ENCODE results near the gene NT5DC2. TPM values are rescaled to one million over a fixed set of nuclear protein-coding genes. Genes with fewer than 3 reads are reported as not detected.

Gene NT5DC2
- total RNA-seq, 2 donors from 2014 or later, result 114 to 141 TPM

- ATAC-seq (peak; percentile 29 to 38), DNase-seq (peak; percentile 65)
- intact Hi-C loops (cut with DNase I), result no loop called here
These were observed 37.7 kb downstream of the NT5DC2 start for GRCh38 chr3:52495777-52496602.

- peak; percentile 88 for DNase-seq
- ATAC-seq, result peak; percentile 50 to 64
- intact Hi-C loops (cut with DNase I), result no loop called here
These were observed 38.7 kb downstream of the NT5DC2 start, which contains the start of gene STAB1 for GRCh38 chr3:52494886-52495495. TSS of gene STAB1 (plus strand) at chr3:52495338. CDS start at chr3:52495414, 76 bp downstream.

- intact Hi-C loops (cut with DNase I), result no loop called here
These were observed 39.2 kb downstream of the NT5DC2 start for GRCh38 chr3:52494445-52494844.

DNA sequence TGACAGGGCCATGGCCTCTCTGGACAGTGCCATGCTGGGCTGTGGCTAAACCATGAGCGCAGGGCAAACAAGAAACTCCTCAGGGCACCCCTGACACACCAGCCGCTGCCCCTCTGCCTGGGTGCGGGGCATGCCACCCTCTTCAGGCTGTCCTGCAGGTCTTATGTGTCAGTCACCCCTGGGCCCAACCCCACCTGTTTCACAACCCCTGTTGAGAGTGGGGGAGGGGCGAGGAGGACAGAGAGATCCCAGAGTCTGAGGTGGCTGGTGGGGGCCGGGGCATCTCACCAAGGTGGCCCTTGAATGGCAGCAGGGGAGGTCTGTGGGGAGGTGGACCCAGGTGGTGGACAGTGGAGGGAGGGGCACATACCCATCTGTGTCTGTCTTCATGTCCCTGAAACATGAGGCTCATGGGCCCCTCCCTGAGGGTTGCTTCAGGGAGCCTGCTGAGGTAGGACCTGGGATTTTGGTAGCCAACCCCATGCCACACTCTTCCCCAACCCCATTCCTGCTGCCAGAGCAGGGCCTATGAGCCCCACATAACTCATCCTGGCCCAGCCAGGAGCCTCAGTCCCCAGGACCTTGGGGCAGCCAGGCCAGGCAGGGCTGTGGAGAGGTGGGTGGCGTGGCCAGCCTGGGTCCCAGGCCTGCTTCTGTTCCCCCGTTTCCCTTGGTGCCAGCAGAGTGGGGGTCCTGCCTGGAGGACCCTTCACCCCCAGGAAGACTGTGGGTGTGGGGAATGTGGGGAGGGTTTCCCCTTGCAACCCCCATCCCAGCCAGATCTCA lies 40.2 kb downstream of the NT5DC2 start:
- DNase-seq (no peak), ATAC-seq (no peak)
- intact Hi-C loops (cut with DNase I), result no loop called here

More at GRCh38 chr3:52494445-52494844, 39.2 kb downstream of the NT5DC2 start:
- ATAC-seq, result no peak
- no peak for DNase-seq

DNA sequence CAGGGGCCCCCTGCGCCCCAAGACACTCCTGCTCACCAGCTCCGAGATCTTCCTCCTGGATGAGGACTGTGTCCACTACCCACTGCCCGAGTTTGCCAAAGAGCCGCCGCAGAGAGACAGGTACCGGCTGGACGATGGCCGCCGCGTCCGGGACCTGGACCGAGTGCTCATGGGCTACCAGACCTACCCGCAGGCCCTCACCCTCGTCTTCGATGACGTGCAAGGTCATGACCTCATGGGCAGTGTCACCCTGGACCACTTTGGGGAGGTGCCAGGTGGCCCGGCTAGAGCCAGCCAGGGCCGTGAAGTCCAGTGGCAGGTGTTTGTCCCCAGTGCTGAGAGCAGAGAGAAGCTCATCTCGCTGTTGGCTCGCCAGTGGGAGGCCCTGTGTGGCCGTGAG lies 41.6 kb downstream of the NT5DC2 start:
- ATAC-seq (no peak), DNase-seq (no peak)
- intact Hi-C loops (cut with DNase I), result no loop called here

DNA sequence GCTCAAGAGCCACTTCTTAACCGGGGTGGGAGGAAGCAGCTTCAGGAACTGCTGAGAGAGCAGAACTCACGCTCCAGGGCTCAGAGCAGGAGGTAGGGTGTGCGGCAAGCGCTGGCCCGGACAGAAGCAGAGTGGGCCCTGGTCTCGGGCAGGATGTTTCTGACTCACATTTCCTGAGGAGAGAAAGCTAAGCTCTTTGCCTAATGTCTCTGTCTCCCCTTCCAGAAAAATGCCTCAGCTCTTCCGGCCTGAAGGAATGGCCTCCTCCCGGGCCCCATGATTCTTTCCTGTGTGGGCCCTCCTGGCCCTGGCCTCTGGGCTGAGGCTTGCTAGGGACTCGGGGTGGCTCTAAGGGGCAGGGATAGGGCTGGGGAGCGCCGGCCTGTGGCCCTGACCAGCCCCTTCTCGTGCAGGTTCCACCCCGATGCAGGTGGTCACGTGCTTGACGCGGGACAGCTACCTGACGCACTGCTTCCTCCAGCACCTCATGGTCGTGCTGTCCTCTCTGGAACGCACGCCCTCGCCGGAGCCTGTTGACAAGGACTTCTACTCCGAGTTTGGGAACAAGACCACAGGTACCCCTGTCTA lies 42.6 kb downstream of the NT5DC2 start:
- ATAC-seq (peak; percentile 21 to 51), DNase-seq (peak; percentile 77)
- intact Hi-C loops (cut with DNase I), result no loop called here

DNA sequence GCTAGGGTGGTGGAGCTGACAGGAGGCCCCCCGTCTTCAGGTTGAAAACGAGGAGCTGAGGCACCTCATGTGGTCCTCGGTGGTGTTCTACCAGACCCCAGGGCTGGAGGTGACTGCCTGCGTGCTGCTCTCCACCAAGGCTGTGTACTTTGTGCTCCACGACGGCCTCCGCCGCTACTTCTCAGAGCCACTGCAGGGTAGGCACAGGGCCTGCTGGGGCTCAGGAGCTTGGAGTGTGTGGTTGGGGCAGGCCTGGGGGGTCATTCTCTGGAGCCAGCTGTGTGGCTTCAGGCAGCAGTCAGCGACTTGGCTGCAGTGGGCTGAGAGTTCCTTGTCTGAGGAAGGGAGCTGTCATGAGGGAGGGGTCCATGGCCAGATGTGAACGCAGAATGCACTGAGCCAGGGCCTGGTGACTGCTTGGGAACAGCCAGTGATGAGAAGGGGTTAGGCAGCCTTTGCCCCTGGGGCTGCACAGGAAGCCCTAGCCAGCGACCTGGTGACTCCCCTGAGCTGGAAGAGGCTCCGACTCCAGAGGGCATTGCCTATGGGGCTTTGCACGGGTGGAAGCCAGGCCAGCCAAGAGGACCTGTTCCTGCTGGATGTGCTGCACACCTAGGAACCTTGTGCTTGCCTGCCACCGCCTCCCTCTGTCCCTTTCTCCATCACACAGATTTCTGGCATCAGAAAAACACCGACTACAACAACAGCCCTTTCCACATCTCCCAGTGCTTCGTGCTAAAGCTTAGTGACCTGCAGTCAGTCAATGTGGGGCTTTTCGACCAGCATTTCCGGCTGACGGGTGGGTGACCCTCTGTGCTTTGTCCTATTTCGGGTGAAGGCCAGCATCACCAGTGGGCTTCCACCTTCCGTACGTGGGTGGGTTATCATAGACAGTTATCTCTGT lies 43.4 kb downstream of the NT5DC2 start:
- intact Hi-C loops (cut with DNase I), result no loop called here
- DNase-seq (no peak), ATAC-seq (no peak)

DNA sequence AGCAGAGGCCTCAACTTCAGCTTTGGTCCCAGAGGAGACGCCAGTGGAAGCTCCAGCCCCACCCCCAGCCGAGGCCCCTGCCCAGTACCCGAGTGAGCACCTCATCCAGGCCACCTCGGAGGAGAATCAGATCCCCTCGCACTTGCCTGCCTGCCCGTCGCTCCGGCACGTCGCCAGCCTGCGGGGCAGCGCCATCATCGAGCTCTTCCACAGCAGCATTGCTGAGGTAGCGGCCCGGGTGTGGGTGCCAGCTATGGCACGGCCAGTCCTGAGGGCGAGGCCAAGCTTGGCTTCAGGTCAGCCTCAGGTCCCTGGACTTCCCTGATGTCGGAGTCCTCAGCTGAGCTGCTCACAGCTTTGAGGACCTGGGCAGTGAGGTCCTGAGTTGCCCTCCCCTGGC lies 44.2 kb downstream of the NT5DC2 start:
- DNase-seq (no peak), ATAC-seq (no peak)
- intact Hi-C loops (cut with DNase I), result no loop called here

DNA sequence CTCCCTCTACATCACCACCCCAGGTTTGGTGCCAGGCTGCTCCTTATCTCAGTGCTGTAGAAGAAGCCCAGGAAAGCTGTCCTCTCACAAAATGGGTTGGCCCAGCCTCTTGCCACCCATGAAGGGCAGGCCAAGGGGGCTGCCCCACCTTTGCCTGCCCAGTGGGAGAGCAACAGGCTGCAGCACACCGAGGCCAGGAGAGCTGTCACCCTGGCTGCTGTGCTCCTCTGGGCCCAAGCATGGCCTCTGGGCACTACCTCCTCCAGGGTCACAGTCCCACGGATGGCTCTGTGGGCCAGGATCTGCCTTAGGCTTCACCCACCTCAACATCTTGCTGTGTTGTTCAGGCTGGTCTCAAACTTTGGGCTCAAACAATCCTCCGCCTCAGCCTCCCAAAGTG lies 44.9 kb downstream of the NT5DC2 start:
- intact Hi-C loops (cut with DNase I), result no loop called here
- ATAC-seq, result no peak
- no peak for DNase-seq

- intact Hi-C loops (cut with DNase I), result no loop called here
- no peak for ATAC-seq
- DNase-seq, result no peak
These were observed 45.6 kb downstream of the NT5DC2 start for GRCh38 chr3:52487788-52488691.

GRCh38 chr3:52487050-52487787 lies 46.4 kb downstream of the NT5DC2 start:
- ATAC-seq (no peak), DNase-seq (no peak)
- intact Hi-C loops (cut with DNase I), result no loop called here

DNA sequence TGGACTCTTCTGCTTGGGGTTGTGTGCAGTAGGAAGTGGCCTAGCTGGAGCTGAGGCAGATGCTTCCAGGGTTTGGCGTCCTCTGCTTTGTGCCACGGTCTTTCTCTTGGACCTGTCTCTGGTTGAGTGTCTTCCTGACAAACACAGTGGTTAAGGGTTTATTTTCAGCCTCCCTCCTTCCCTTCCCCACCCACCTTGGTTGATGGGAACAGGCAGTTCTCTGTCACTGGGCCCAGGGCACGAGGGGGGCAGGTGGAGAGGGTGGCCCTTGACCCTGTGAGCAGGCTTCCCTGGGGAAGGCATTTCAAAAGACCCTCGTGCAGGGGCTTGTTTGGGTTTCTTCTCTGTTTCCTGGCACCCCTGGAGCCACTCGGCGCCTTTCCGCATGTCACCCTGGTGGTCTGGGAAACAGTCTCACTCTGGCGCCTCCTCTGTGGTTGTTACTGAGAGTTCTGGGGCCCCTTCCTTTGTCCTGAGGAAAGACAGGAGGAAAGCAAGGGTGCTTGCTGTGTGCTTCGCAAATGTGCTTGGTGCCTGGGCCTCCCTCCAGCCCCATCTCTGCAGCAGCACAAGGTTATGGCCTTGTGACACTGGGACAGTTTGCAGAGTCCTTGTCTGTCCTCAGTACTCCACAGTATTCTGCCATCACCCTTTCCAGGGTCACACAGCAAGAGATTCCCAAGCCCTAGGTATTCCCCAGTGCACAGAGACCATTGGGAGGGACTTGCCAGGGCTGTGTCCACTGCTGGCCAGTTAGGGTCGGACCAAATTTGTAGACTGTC lies 48.8 kb downstream of the NT5DC2 start:
- ATAC-seq (no peak), DNase-seq (peak; percentile 15)
- intact Hi-C loops (cut with DNase I), result no loop called here

DNA sequence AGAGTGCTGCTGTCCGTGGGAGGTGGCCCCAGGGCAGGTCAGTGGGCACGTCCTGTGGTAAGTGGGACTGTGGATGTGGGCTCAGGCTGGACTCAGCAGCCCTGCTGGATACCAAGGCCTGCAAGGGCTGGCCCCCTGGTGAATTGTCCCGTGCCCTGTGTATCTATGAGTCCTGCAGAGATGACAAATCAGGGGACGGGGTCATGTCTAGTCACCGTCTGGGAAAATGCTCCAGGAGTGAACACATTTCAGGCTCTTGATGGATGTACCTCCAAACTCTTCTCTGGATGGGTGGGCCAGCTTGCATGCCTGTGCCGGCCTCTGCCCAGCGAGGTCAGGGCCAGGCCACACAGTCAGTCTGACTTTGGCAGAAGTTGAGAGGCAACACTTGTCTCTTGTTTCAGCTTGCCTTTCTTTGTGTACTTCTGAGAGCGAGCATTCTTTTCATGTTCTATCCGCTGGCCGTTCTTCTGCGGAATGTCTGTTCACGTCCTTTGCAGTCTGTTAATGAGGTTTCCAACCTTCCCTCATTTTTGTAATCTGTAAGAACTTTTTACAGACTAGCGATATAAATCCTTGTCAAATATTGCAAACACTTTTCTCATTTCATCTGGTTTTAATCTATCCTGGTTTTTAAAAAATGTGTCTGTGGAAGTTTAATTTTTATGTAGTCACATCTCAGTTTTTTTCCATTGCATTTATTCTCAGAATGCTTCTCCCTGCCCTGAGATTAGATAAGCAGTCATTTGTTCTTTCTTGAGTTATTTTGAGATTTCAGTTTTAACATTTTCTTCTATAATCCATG lies 49.9 kb downstream of the NT5DC2 start:
- intact Hi-C loops (cut with DNase I), result no loop called here
- DNase-seq (peak; percentile 26), ATAC-seq (peak; percentile 36 to 42)

DNA sequence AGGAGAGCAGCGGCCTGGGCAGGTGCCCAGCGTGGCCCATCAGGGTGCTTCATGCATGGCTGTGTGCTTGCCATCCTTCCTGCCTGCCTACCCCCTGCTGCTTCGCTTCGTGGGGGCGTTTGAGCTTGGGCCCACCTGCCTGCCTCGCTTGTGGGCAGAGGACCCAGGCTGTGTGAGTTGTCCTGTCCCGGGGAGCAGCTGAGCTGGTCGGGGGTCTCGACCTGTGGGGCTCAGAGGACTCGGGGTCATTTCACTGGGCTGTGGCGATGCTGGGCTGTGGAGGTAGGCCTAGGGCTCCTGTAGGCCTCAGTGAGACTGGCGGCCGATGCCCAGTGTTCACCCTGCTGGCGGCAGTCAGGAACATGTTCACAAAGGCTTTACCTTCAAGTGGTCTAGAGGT lies 50.6 kb downstream of the NT5DC2 start:
- ATAC-seq (no peak), DNase-seq (peak; percentile 15)
- intact Hi-C loops (cut with DNase I), result no loop called here

DNA sequence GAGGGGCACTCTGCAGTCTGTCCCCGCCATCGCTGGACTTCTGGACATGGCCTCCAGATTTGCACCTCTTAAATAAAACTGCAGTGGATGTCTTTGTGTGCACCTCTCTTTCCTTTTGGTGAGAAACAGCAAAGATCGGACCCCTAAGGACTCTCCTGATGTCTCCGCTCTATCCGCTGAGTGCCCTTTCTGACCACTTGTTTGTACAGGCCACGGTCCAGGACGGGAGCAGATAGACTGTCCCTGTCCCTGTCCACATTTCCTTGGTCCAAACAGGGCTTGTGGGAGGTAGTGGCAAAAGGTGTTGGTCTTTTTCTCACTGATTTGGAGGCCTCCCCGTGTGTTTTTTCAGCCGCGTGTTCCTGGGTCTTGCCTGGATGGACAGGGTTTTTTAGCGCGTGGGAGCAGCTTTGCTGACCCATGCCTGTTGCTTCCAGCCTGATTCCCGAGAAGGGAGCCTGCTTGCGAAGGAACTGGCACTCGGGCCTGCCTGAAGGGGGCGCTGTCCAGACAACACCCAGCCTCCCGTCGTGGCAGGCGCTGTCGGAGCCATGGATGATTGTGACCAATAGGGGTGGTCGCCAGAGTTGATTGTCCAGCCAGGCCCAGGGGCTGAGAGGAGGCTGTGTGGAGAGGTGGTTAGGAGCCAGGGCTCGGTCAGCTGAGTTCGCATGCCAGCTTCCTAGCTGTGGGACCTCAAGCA lies 51.7 kb downstream of the NT5DC2 start:
- no peak for ATAC-seq
- peak; percentile 44 for DNase-seq
- intact Hi-C loops (cut with DNase I), result no loop called here
